Neuronal stem cell (in vitro differentiated cells): ENCODE measurements around the gene UBQLN1.

Experiments used
- DNase-seq: peaks from one replicate; pipeline ENCODE4 v3.0.0-alpha.2; 2013; ENCODE audit warnings: low spot score
- H2AFZ ChIP-seq: one replicate; pipeline ENCODE4 v1.6.1; 2013; ENCODE audit warnings: mild to moderate bottlenecking, low read length, inconsistent platforms
- H2AK5ac ChIP-seq: 2 replicates; pipeline ENCODE4 v1.6.1; 2013; ENCODE audit warnings: low read depth, mild to moderate bottlenecking, inconsistent platforms, low read length, moderate library complexity, mixed read lengths
- H2BK120ac ChIP-seq: 2 replicates; pipeline ENCODE4 v1.6.1; 2013; ENCODE audit warnings: low read depth, mild to moderate bottlenecking, inconsistent platforms, low read length, moderate library complexity, mixed read lengths
- H2BK12ac ChIP-seq: one replicate; pipeline ENCODE4 v1.6.1; 2013; ENCODE audit warnings: low read length, inconsistent platforms
- H2BK15ac ChIP-seq: 2 replicates; pipeline ENCODE4 v1.6.1; 2013; ENCODE audit warnings: mild to moderate bottlenecking, low read length, inconsistent platforms, mixed read lengths
- H2BK5ac ChIP-seq: one replicate; pipeline ENCODE4 v1.6.1; 2013; ENCODE audit warnings: inconsistent platforms, mild to moderate bottlenecking, low read length, moderate library complexity
- H3K14ac ChIP-seq: one replicate; pipeline ENCODE4 v1.6.1; 2013; ENCODE audit warnings: low read length, inconsistent platforms
- H3K18ac ChIP-seq: 2 replicates; pipeline ENCODE4 v1.6.1; 2013; ENCODE audit warnings: low read length, inconsistent platforms
- H3K23ac ChIP-seq: 2 replicates; pipeline ENCODE4 v1.6.1; 2013; ENCODE audit warnings: low read depth, mild to moderate bottlenecking, mixed read lengths, low read length, inconsistent platforms; ENCODE audit not compliant: poor library complexity
- H3K27ac ChIP-seq: replicated peaks from 3 replicates; pipeline ENCODE4 v1.5.1; 2013; ENCODE audit warnings: low read length, inconsistent platforms
- H3K27me3 ChIP-seq, 3 experiments: 2 replicates each; pipeline ENCODE4 v1.6.1; 2013; ENCODE audit warnings: low read length in 3 of 3, mild to moderate bottlenecking in 2 of 3, inconsistent platforms in 1 of 3, low read depth in 1 of 3, mixed read lengths in 1 of 3, moderate library complexity in 1 of 3; ENCODE audit not compliant: control insufficient read depth in 3 of 3, insufficient read depth in 3 of 3
- H3K36me3 ChIP-seq, 2 donors: replicated peaks in 1 of 2; 2 replicates each; pipeline ENCODE4 v1.6.1; 2013; ENCODE audit warnings: low read length in 2 of 2; ENCODE audit not compliant: control insufficient read depth in 2 of 2, insufficient read depth in 2 of 2
- H3K4ac ChIP-seq: 2 replicates; pipeline ENCODE4 v1.6.1; 2013; ENCODE audit warnings: inconsistent platforms, mild to moderate bottlenecking, low read length, moderate library complexity
- H3K4me1 ChIP-seq, 2 donors: 1 replicate in 1 of 2; 2 replicates in 1 of 2; pipeline ENCODE4 v1.6.1; 2013; ENCODE audit warnings: low read length in 2 of 2, low read depth in 1 of 2; ENCODE audit not compliant: control insufficient read depth in 2 of 2, insufficient read depth in 1 of 2
- H3K4me2 ChIP-seq: one replicate; pipeline ENCODE4 v1.6.1; 2013; ENCODE audit warnings: mild to moderate bottlenecking, low read length, inconsistent platforms; ENCODE audit not compliant: insufficient read depth, poor library complexity, severe bottlenecking
- H3K4me3 ChIP-seq, 2 donors: 2 replicates each; pipeline ENCODE4 v1.5.1; 2013; ENCODE audit warnings: low read length in 2 of 2, mild to moderate bottlenecking in 2 of 2, inconsistent platforms in 1 of 2, moderate library complexity in 1 of 2
- H3K79me1 ChIP-seq: one replicate; pipeline ENCODE4 v1.6.1; 2013; ENCODE audit warnings: low read depth, mild to moderate bottlenecking, inconsistent platforms, low read length, moderate library complexity
- H3K9ac ChIP-seq: one replicate; pipeline ENCODE4 v1.6.1; 2013; ENCODE audit warnings: mild to moderate bottlenecking, low read depth, low read length, inconsistent platforms; ENCODE audit not compliant: poor library complexity
- H3K9me3 ChIP-seq, 2 donors: replicated peaks in 1 of 2; 2 replicates each; pipeline versions ENCODE3 to v1.6.1; 2013; ENCODE audit warnings: low read length in 2 of 2, mild to moderate bottlenecking in 2 of 2, inconsistent platforms in 1 of 2, low read depth in 1 of 2, mixed read lengths in 1 of 2, moderate library complexity in 1 of 2; ENCODE audit not compliant: control insufficient read depth in 2 of 2, insufficient read depth in 1 of 2
- H4K8ac ChIP-seq: one replicate; pipeline ENCODE4 v1.6.1; 2013; ENCODE audit warnings: low read depth, mild to moderate bottlenecking, inconsistent platforms, low read length, moderate library complexity
- H4K91ac ChIP-seq: one replicate; pipeline ENCODE4 v1.6.1; 2013; ENCODE audit warnings: low read length, low read depth, mild to moderate bottlenecking, inconsistent platforms; ENCODE audit not compliant: poor library complexity
- WGBS, 2 donors: extraction: QIAGEN DNeasy Blood & Tissue Kit; methylation state at CpG; one replicate each; pipeline ENCODE4 v1.1.7; 2013; ENCODE audit warnings: missing lambda C conversion rate in 2 of 2, mixed read lengths in 1 of 2; ENCODE audit not compliant: insufficient read length in 2 of 2, insufficient replicate concordance in 1 of 2; ENCODE audit errors: extremely low coverage in 2 of 2; 5-methylcytosine and 5-hydroxymethylcytosine counted together

UBQLN1 gene

GRCh38 chr9:83639266-83639665, 68.5 kb downstream of the UBQLN1 start:
- H4K91ac ChIP-seq: no peak overlapping the region
- no CpG with 5 or more reads among the region's 1 CpG for WGBS, 2 donors
- H2BK12ac ChIP-seq: no peak overlapping the region
- H2BK120ac ChIP-seq: no peak overlapping the region
- no peak overlapping the region for H4K8ac ChIP-seq
- H3K14ac ChIP-seq: no peak overlapping the region
- H3K36me3 ChIP-seq: peaks cover 2 to 3% of the 10 kb centered on the region in 2 donors
- H3K27ac ChIP-seq: no peak overlapping the region
- H2BK5ac ChIP-seq: no peak overlapping the region
- H3K4me3 ChIP-seq: no peak overlapping the region
- no peak overlapping the region for H2AFZ ChIP-seq
- no peak overlapping the region for H2BK15ac ChIP-seq
- no peak overlapping the region for H2AK5ac ChIP-seq
- no peaks in the 10 kb centered on the region for H3K4me1 ChIP-seq
- H3K23ac ChIP-seq: no peak overlapping the region
- H3K27me3 ChIP-seq: no peaks in the 10 kb centered on the region
- no peak overlapping the region for H3K4ac ChIP-seq
- H3K4me2 ChIP-seq: no peak overlapping the region
- no peak overlapping the region for H3K9ac ChIP-seq
- DNase-seq: no peak
- H3K18ac ChIP-seq: no peak overlapping the region
- H3K9me3 ChIP-seq: no peaks in the 10 kb centered on the region
- H3K79me1 ChIP-seq: no peaks in the 10 kb centered on the region

- no peak overlapping the region for H2BK15ac ChIP-seq
- no peak overlapping the region for H3K23ac ChIP-seq
- H3K79me1 ChIP-seq: no peaks in the 10 kb centered on the region
- no peaks in the 10 kb centered on the region for H3K9me3 ChIP-seq
- no peak overlapping the region for H3K4me3 ChIP-seq
- no peak overlapping the region for H2BK120ac ChIP-seq
- no CpG with 5 or more reads among the region's 1 CpG for WGBS, 2 donors
- H3K18ac ChIP-seq: no peak overlapping the region
- no peak overlapping the region for H2BK12ac ChIP-seq
- H3K27me3 ChIP-seq: no peaks in the 10 kb centered on the region
- no peak overlapping the region for H3K14ac ChIP-seq
- no peak for DNase-seq
- H3K36me3 ChIP-seq: peaks cover 0 to 2% of the 10 kb centered on the region in 2 donors
- H2AFZ ChIP-seq: no peak overlapping the region
- H3K4me1 ChIP-seq: no peaks in the 10 kb centered on the region
- H3K4me2 ChIP-seq: no peak overlapping the region
- H2BK5ac ChIP-seq: no peak overlapping the region
- H3K4ac ChIP-seq: no peak overlapping the region
- H4K8ac ChIP-seq: no peak overlapping the region
- no peak overlapping the region for H3K9ac ChIP-seq
- H4K91ac ChIP-seq: no peak overlapping the region
- H3K27ac ChIP-seq: no peak overlapping the region
- H2AK5ac ChIP-seq: no peak overlapping the region
Measured at GRCh38 chr9:83637389-83637788, 70.4 kb downstream of the UBQLN1 start.

- Histone ChIP-seq H3K23ac (no peak overlapping the region), H2BK5ac (no peak overlapping the region), H4K8ac (no peak overlapping the region), H3K9me3 (no peaks in the 10 kb centered on the region), H4K91ac (no peak overlapping the region), H3K4ac (no peak overlapping the region), H3K18ac (no peak overlapping the region), H3K27ac (no peak overlapping the region), H2BK12ac (no peak overlapping the region), H3K4me1 (no peaks in the 10 kb centered on the region), H2BK15ac (no peak overlapping the region), H3K4me2 (no peak overlapping the region), H3K14ac (no peak overlapping the region), H2AFZ (no peak overlapping the region), H3K27me3 (no peaks in the 10 kb centered on the region), H2BK120ac (no peak overlapping the region), H3K4me3 (no peak overlapping the region), H2AK5ac (no peak overlapping the region), H3K36me3 (peaks cover 0 to 2% of the 10 kb centered on the region in 2 donors), H3K9ac (no peak overlapping the region), H3K79me1 (no peaks in the 10 kb centered on the region)
- DNase-seq: no peak
Measured at GRCh38 chr9:83636813-83637212, 70.9 kb downstream of the UBQLN1 start.

GRCh38 chr9:83633676-83634075, 74.1 kb downstream of the UBQLN1 start:
- no peak overlapping the region for H3K9ac ChIP-seq
- H3K14ac ChIP-seq: no peak overlapping the region
- no peak overlapping the region for H3K4ac ChIP-seq
- H2BK15ac ChIP-seq: no peak overlapping the region
- H3K4me1 ChIP-seq: peaks cover 2% of the 10 kb centered on the region in 2 donors
- H2AFZ ChIP-seq: no peak overlapping the region
- no peak overlapping the region for H2AK5ac ChIP-seq
- no peak overlapping the region for H2BK5ac ChIP-seq
- no peaks in the 10 kb centered on the region for H3K79me1 ChIP-seq
- H4K8ac ChIP-seq: no peak overlapping the region
- H3K23ac ChIP-seq: no peak overlapping the region
- H3K27me3 ChIP-seq: no peaks in the 10 kb centered on the region
- no peak overlapping the region for H3K4me3 ChIP-seq
- no peak overlapping the region for H3K18ac ChIP-seq
- H4K91ac ChIP-seq: no peak overlapping the region
- no CpG with 5 or more reads among the region's 2 CpGs for WGBS, 2 donors
- H3K4me2 ChIP-seq: no peak overlapping the region
- H2BK12ac ChIP-seq: no peak overlapping the region
- H3K27ac ChIP-seq: no peak overlapping the region
- DNase-seq: no peak
- H3K36me3 ChIP-seq: peaks cover 3 to 11% of the 10 kb centered on the region in 2 donors
- H2BK120ac ChIP-seq: no peak overlapping the region
- no peaks in the 10 kb centered on the region for H3K9me3 ChIP-seq
